Panc1 (cell line): ENCODE results near the gene RAB11FIP5. TPM values are rescaled to one million over a fixed set of nuclear protein-coding genes. Genes with fewer than 3 reads are reported as not detected.

Source experiments
- ATAC-seq: fragments of 200-7000 bp; cut with Tn5 transposase; 2 replicates; pipeline ENCODE4 v1.9.1; 2020; ENCODE audit warnings: mild to moderate bottlenecking, moderate library complexity
- BruUV-seq: library from RNA; stranded (reverse); fragments of 400-500 nt; replicated peaks from 2 replicates; lab custom pipeline; 2021; lab: Mats Ljungman, UMichigan
- CTCF ChIA-PET: fragments of 300-600 bp; sonication (Branson Sonifier 250); formaldehyde crosslinking; loops from one replicate; lab custom pipeline; 2022; ENCODE audit warnings: antibody characterized with exemption; lab: Charles Lee
- POLR2A ChIA-PET: fragments of 300-600 bp; sonication (Branson Sonifier 250); formaldehyde crosslinking; loops from one replicate; lab custom pipeline; 2022; ENCODE audit warnings: antibody characterized with exemption; lab: Charles Lee
- DNase-seq: peaks from one replicate; pipeline ENCODE4 v3.0.0-alpha.2; 2010; ENCODE audit warnings: low read depth, low spot score
- H3K27ac ChIP-seq: 2 replicates; pipeline ENCODE4 v1.5.1; 2011; ENCODE audit warnings: mild to moderate bottlenecking, low read length, inconsistent platforms
- H3K27me3 ChIP-seq: fragments of 200-500 bp; sonication (Bioruptor generic); 2 replicates; pipeline ENCODE4 v1.6.0; 2014; ENCODE audit warnings: low read length, inconsistent platforms; ENCODE audit not compliant: control insufficient read depth, insufficient read depth
- H3K36me3 ChIP-seq: fragments of 200-500 bp; sonication (Bioruptor generic); 2 replicates; pipeline ENCODE4 v1.5.1; 2014; ENCODE audit warnings: inconsistent platforms, mild to moderate bottlenecking, low read length, moderate library complexity; ENCODE audit not compliant: control insufficient read depth, insufficient read depth
- H3K4me1 ChIP-seq: 2 replicates; pipeline ENCODE4 v1.5.1; 2011; ENCODE audit warnings: inconsistent platforms, mild to moderate bottlenecking, low read length, moderate library complexity; ENCODE audit not compliant: control insufficient read depth, insufficient read depth
- H3K4me3 ChIP-seq, 2 experiments: 2 replicates each; pipeline ENCODE4 v1.5.1; 2011 to 2012; ENCODE audit warnings: low read depth in 2 of 2, low read length in 2 of 2, mild to moderate bottlenecking in 2 of 2, inconsistent platforms in 1 of 2, moderate library complexity in 1 of 2
- H3K9me3 ChIP-seq: fragments of 200-500 bp; sonication (Bioruptor generic); 2 replicates; pipeline ENCODE4 v1.5.1; 2014; ENCODE audit warnings: low read depth, mild to moderate bottlenecking, inconsistent platforms, low read length, moderate library complexity; ENCODE audit not compliant: control insufficient read depth, insufficient read depth
- CTCF ChIP-seq: fragments of 450-650 bp; IDR thresholded peaks from 2 replicates; pipeline ENCODE4 v1.5.1; 2017; ENCODE audit warnings: mild to moderate bottlenecking
- POLR2AphosphoS5 ChIP-seq: IDR thresholded peaks from 2 replicates; pipeline ENCODE4 v1.6.1; 2012; ENCODE audit warnings: mild to moderate bottlenecking, low read depth, low read length, moderate library complexity
- REST ChIP-seq, 2 experiments: IDR thresholded peaks; 2 replicates each; pipeline ENCODE4 v1.6.1; 2011 to 2012; ENCODE audit warnings: low read depth in 2 of 2, control low read depth in 1 of 2, low read length in 1 of 2, mild to moderate bottlenecking in 1 of 2, moderate library complexity in 1 of 2; ENCODE audit not compliant: insufficient read depth in 1 of 2
- SIN3A ChIP-seq: IDR thresholded peaks from 2 replicates; pipeline ENCODE4 v1.6.1; 2012; ENCODE audit warnings: low read depth, mild to moderate bottlenecking, low read length, moderate library complexity, borderline replicate concordance; ENCODE audit not compliant: insufficient read depth
- TCF7L2 ChIP-seq: IDR thresholded peaks from 2 replicates; pipeline ENCODE4 v1.6.1; 2011; ENCODE audit warnings: mild to moderate bottlenecking, low read depth, low read length, inconsistent platforms
- in situ Hi-C: cut with HindIII; loops from 2 replicates; pipeline ENCODE4 v1.10.0; 2016; ENCODE audit warnings: low sequenced_read_pairs, low pct_unique_long_range_greater_than_20kb
- intact Hi-C: fragments of 100-400 bp; cut with micrococcal nuclease; formaldehyde crosslinking; loops from one replicate; pipeline ENCODE4 v1.10.0; 2022; ENCODE audit not compliant: unreplicated experiment
- total RNA-seq: library from RNA; stranded (reverse); gene quantifications from one replicate; pipeline ENCODE4 v1.2.1, GENCODE V29; 2021; ENCODE audit not compliant: unreplicated experiment

The RAB11FIP5 gene
- total RNA-seq, 1 experiment from 2014 or later = 27.3 TPM

GRCh38 chr2:73087311-73087710 lies 25.4 kb downstream of the RAB11FIP5 start:
- TF ChIP-seq TCF7L2 = no peak
- TF ChIP-seq POLR2AphosphoS5 = no peak
- TF ChIP-seq SIN3A = no peak
- no peak for TF ChIP-seq CTCF
- TF ChIP-seq REST (IDR thresholded peaks at IDR 0.05; ENCODE audit: insufficient read depth in 1 of 2, low read depth in 2 of 2, low read length in 1 of 2) = no peak
- no TSS peak for BruUV-seq
- intact Hi-C loops (no loop called here), in situ Hi-C loops (no loop called here)
- ChIA-PET POLR2A (no interaction called here), CTCF (interaction anchor here (1.0 to 1.2 kb wide), 3 partner anchors 24 to 125 kb away, joined by 3 to 5 read pairs (median 3); no protein-coding TSS in a partner anchor)
- Histone ChIP-seq H3K27ac (no peak overlapping the region), H3K9me3 (no peaks in the 10 kb centered on the region), H3K36me3 (no peaks in the 10 kb centered on the region), H3K4me1 (no peaks in the 10 kb centered on the region), H3K27me3 (no peaks in the 10 kb centered on the region), H3K4me3 (no peak overlapping the region)
- DNase-seq (no peak), ATAC-seq (no peak)

- CTCF ChIA-PET = interaction anchor here (0.8 to 1.4 kb wide), 3 partner anchors 71 to 127 kb away, joined by 3 to 9 read pairs (median 4); no protein-coding TSS in a partner anchor
- in situ Hi-C loops = no loop called here
Observed at GRCh38 chr2:73085691-73086090, 27.1 kb downstream of the RAB11FIP5 start.

More at GRCh38 chr2:73085691-73086090, 27.1 kb downstream of the RAB11FIP5 start:
- TF ChIP-seq TCF7L2 (no peak), CTCF (peak; percentile 96), SIN3A (no peak), POLR2AphosphoS5 (no peak), REST (IDR thresholded peaks at IDR 0.05; ENCODE audit: insufficient read depth in 1 of 2, low read depth in 2 of 2, low read length in 1 of 2) (no peak)
- POLR2A ChIA-PET = no interaction called here
- Histone ChIP-seq H3K27me3 (no peaks in the 10 kb centered on the region), H3K4me3 (no peak overlapping the region), H3K36me3 (no peaks in the 10 kb centered on the region), H3K4me1 (no peaks in the 10 kb centered on the region), H3K27ac (no peak overlapping the region), H3K9me3 (no peaks in the 10 kb centered on the region)
- ATAC-seq (peak; percentile 92), DNase-seq (peak; percentile 47)
- intact Hi-C loops = loop anchor here (1.0 kb wide), 1 partner anchor 71 kb away; no protein-coding TSS in a partner anchor
- no TSS peak for BruUV-seq
